HG03108 (cell line): Measurements from ENCODE around the gene MEIS1.

Experiments used
- ATAC-seq: cut with Tn5 transposase; IDR thresholded peaks from one replicate; pipeline ENCODE4 v1.9.1; 2021; ENCODE audit warnings: moderate library complexity; ENCODE audit not compliant: unreplicated experiment

Gene MEIS1

GRCh38 chr2:66578054-66578686 is 143.2 kb downstream of the MEIS1 start:
- no peak for ATAC-seq

DNA sequence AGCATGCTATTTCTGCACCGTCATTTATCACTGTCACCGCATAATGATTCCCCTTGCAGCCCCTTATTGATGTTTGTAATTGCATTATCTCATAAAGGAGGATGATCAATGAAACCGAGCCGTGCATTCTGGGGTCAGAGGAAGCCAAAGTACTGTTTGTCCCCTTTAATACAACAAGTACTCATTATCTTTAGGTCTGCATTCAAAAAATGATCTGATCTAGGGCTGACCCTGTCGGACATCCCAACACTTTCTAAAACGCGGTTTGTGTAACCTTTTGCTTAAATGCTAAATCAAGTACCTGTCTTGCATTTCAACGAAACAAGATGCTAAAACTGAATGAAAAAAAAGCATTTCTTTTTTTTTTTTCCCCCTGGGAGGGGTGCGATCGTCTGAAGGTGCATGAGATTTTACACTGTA is 143.8 kb downstream of the MEIS1 start:
- no peak for ATAC-seq

- no peak for ATAC-seq
These were observed 144.5 kb downstream of the MEIS1 start for GRCh38 chr2:66579186-66580126.

GRCh38 chr2:66580166-66581049 is 145.5 kb downstream of the MEIS1 start:
- no peak for ATAC-seq

DNA sequence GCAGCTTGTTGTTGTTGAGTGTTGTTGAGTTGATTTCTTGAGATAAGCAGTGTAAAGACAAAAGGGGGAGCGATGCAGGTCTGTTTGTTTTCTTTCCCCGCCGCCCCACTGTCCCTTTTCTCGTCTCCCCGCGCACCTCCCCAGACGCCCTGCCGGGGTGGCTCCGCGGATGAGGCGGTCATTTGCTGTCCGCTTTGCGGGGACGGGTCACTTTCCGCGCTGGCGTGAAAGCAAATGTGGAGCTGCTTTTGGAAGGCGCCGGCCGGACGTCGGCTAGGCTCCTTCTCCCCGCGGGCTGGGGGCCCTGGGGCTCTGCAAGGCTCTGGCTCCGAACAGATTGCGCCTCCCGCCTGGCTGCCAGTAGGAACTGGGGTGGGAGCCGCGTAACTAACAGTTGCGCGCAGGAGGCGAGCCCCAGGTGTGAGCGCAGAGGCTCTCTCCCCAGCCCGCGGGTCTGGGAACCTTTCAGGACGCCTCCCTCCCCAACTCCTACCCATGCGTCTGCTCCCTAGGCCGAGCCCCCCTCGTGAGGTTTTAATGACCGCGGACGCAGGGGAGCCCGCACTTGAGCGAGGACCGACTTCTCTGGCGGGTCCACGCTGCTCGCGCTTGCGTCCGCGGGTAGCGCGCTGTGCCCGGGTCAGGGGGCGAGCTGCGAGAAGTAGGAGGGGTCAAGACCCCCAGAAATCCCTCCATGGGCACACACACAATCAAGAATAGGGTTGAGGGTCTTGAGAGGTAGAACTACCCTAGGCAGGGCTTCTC is 146.6 kb downstream of the MEIS1 start:
- no peak for ATAC-seq

- ATAC-seq, result no peak
These were observed 147.4 kb downstream of the MEIS1 start for GRCh38 chr2:66582104-66582986.

- ATAC-seq, result no peak
These were observed 148.3 kb downstream of the MEIS1 start for GRCh38 chr2:66582987-66583880.

DNA sequence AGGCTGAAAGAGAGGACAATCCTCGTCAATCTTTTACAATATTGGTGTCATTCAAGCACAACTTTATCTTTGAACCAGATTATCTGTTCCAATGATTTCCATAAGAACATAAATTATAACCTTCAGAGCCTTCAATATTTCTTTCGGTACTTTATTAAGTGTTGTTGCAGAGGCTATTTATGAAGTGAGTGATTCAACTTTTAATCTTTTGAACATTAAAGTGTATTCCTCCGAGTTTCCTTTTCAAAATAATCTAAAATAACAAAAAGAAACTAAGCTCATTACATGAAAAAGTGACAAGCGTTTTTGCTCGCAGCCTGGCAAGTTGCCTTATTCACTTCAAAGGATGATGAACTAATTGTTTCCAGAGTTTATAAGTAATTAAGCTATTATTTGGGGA is 149.0 kb downstream of the MEIS1 start:
- ATAC-seq, result no peak

DNA sequence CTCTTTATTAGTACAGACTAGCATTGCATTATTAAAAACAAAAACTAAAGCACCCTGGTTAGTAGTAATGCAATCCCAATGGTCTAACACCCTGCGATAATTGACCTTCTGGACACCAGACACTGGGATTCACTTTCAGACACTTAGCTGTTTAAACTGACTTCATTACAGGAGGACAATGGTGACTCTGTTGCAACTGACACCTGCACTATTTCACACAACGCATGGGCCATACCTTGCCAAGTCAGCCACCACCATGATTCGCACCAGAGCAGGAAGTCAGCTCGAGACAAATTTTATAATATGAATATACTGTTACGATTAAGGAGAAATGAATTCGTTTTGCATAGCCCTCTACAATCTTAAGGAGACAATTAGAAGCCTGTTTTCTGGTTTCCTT is 150.7 kb downstream of the MEIS1 start:
- ATAC-seq, result no peak

DNA sequence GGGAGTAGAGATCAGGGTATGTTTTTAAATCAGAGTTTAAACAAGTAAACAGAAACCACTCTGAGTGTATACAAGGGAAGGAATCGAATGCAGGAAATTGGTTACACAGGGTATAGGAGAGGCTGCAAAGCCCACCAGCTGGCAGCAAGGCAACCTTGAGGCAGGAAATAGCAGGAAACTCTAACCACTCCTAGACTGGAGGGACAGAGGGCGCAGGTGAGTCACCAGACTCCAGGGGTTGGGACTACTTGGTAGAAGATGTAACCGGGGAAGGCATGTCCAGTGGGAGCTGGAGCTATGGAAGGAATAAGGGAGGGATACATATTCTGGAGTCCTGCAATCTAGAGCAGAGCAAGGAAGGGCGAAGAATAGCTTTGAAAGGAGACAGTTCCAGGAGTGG is 152.3 kb downstream of the MEIS1 start:
- no peak for ATAC-seq

DNA sequence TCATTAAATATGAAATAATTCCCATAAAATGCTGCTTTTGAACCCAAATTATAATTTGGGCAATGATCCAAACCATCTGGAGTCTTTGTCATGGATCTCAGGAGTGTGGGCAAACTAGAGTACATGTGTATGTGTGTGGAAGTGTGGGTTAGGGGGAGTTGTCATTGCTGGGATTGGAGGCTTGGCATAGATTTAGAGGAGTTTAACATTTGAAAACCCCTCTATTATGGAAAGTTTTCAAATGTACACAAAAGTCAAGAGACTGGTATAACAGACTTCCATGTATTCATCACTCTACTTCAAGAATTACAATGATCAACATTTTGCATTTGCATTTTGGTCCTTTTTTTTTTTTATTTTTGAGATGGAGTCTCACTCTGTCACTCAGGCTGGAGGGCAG is 159.1 kb downstream of the MEIS1 start:
- no peak for ATAC-seq

- ATAC-seq, result no peak
These were observed 160.6 kb downstream of the MEIS1 start for GRCh38 chr2:66595556-66595955.

GRCh38 chr2:66596256-66596655 is 161.3 kb downstream of the MEIS1 start:
- ATAC-seq, result no peak

DNA sequence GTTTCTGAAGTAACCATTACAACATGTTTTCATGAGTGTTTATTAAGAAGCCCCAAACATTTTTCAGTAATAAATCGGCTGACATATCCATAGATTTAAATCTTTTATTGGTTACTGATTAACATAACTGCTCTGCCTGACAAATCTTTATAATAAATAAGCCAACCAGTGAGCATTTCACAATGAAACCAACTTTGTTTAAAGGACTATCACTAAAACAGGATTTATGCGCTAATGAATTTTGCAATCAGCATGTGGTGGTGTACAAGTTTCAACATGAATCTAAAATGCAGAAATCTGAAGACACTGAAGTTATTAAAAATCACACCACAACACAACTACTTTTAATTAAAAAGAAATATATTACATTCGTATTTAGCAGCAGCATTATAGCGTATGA is 166.7 kb downstream of the MEIS1 start:
- ATAC-seq, result no peak

DNA sequence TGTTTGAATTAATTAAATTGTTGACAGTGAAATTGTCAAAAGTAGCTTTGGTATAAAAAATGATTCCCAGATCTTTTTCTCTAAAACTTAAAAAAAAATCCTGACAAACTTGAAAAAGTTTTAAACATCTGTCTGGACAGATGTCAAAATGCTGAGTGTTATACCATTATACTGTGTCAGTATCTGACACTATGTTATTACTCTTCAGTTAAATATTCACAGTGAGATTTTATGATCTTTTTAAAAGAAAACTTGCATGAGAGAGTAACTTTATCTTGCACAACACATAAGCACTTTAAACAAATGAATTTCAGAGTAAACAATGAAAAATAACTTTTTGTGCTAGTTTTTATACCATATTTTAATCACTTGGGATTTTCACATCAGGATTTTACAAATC is 167.4 kb downstream of the MEIS1 start:
- ATAC-seq, result no peak

DNA sequence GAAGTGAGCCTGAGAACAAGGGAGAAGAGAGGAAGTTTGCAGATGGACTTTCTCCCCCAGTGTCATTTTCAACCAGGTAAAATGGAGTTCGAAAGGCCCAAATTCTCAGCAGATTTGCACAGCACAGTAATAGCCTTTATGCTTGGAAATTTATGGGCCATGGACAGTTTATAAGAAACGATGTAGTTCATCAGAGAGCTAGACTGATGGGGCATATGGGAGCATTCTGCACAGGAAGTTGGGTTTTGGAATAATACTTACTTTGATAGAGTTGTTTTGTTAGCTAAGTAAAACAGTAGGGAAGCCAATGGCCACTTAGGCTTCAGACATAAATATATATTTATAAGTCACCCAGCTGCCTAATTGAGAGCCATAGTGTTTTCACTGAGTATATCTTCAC is 169.4 kb downstream of the MEIS1 start:
- no peak for ATAC-seq

DNA sequence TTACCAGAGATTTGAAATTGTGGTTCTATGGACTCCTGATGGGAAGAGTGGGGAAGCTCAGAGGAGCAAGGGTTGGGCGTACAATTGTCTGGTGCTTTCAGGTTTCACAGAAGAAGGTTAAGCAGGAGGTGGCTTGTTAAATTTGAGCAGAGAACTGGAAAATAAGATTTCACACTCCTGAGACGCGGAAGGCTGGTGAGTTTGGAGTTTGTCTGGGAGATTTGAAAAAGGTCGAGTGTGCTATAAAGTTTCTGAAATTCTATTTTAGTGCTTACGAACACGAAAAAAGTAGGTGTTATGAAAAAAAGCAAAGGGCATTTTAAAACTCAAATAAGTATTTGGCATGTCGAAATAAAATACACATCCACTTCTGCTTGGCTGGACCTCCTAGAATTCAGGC is 170.1 kb downstream of the MEIS1 start:
- ATAC-seq, result no peak

- ATAC-seq, result no peak
These were observed 172.2 kb downstream of the MEIS1 start for GRCh38 chr2:66607152-66607551.
